Pons (tissue), 1 donor: ENCODE measurements around the gene NCOR2.

Source experiments
- DNase-seq: peaks from one replicate; pipeline ENCODE4 v3.0.0-alpha.2; 2016; ENCODE audit warnings: low spot score

Gene NCOR2

GRCh38 chr12:124576061-124576650 lies 8.7 kb upstream of the NCOR2 start:
- DNase-seq, result no peak

GRCh38 chr12:124573839-124574786 lies 6.7 kb upstream of the NCOR2 start:
- DNase-seq, result no peak

- DNase-seq, result no peak
Observed at GRCh38 chr12:124571556-124571955, 4.1 kb upstream of the NCOR2 start.

- DNase-seq, result no peak
Observed at GRCh38 chr12:124570810-124571209, 3.4 kb upstream of the NCOR2 start.

- DNase-seq, result no peak
Observed at GRCh38 chr12:124569375-124570148, 2.1 kb upstream of the NCOR2 start.

GRCh38 chr12:124568431-124569374 lies 1.3 kb upstream of the NCOR2 start:
- DNase-seq, result peak; percentile 80

GRCh38 chr12:124567673-124568373 lies 411 bp upstream of the NCOR2 start:
- DNase-seq, result peak; percentile 89

GRCh38 chr12:124566161-124566996 lies 1.0 kb downstream of the NCOR2 start:
- DNase-seq, result peak; percentile 87

- no peak for DNase-seq
Observed at GRCh38 chr12:124565656-124566160, 1.7 kb downstream of the NCOR2 start.

DNA sequence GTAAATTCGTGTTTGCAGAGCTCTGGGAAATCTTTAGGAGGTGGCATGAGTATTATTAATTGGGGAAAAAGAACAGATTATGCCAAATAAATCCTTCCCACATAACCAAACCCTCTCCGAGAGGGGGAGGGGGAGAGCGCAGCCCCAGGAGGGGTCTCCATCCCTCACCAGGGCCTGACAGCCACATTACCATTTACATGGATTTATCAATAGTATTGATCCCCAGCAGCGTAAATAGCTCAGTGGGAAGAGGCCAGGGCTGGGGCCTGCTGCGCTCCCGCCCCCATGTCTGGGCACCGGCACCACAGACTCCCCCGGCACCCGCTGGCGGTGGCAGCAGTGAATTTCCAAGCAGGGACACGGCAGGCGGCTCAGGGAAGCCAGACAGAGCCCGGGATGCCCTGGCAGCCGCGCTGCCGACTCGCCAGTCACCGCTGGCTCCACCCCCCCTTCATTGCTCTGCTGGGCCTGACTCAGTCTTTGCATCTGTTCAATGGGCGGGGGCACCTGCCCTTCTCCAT lies 2.4 kb downstream of the NCOR2 start:
- DNase-seq, result no peak

DNA sequence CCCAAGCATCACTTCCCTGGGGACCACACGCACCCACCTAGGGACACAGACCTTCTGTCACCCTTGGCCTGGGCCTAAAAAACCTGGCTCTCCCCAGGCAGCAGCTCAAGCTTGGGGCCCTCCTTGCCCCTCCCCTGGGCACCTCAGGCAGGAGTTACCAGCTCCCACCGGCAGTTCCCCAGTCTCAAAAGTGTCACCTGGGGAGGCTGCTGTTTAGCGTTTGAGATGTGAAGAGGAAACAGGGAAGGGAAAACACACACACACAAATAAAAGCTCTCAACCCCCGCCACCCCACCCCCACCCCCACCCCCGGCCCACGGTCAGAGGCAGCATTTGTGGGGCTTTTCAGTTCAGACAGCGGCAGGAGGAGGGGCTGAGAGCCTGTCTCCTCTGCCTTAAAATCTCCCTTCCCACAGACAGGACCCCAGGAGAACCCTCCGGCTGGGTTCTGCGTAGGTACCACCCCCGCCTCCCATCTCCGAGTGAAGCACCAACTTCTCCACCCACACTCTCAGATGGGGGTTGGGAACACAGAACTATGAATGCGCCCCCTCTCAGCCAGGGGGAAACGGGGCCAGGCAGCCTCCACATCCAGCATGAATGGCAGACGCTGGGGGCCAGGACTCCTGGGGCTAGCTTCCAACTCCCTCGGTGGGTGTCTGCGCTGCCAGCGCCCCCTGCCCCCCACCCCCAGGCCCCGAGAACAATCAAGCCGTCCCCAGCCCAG lies 3.0 kb downstream of the NCOR2 start:
- DNase-seq, result no peak

- no peak for DNase-seq
Observed at GRCh38 chr12:124563809-124564208, 3.6 kb downstream of the NCOR2 start.

- no peak for DNase-seq
Observed at GRCh38 chr12:124563401-124563800, 4.0 kb downstream of the NCOR2 start.

DNA sequence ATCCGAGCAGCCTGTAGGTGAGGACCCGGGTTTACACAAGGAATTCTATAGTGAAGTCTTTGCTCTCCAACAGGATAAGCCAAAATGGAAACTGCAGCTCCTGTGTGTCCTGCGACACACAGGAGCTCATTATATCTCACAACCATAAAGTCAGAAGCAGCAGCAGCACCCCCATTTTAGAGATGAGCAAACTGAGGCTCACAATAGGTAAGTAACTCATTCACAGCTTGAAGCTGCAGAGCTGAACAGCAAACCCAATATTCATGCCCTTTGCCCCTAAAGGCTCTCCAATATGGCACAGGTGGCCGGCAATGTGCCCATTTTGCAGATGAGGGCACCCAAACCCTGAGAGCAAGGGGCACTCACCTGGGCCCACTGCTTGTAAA lies 4.6 kb downstream of the NCOR2 start:
- no peak for DNase-seq

DNA sequence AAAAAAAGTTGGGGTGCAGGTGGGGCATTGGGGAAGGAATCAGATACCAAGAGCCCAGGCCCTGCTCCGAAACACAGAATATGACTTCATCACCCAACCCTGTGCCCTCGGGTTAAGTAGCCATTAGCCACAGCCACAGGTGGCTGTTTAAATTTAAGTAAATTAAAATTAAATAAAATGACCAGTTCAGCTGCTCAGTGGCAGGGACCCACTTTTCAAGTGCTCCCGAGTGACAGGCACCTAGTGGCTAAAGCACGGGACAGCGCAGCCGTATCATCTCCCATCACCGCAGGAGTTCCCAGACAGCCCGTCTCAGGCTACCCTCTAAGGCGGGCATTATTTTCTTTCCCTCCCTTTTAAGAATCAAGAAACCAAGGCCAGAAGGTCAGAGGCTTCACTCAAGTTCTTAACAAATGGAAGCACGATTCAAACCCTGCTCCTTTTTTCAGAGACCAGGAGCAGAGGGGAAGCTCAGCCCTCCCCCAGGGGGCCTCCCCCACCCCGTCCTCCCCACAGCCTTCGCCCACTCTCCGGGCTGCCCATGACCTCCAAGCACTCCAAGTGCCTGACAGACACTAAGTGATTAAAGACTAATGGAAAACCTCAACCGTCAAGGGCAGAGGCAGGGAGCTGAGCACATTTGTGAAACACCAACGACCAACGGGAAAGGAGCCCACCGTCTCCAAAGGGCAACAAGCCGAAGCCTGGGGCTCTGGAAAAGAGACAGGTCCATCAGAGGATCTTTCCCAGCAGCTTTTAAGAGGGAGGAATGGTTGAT lies 5.2 kb downstream of the NCOR2 start:
- no peak for DNase-seq

GRCh38 chr12:124561231-124561630 lies 6.2 kb downstream of the NCOR2 start:
- no peak for DNase-seq

DNA sequence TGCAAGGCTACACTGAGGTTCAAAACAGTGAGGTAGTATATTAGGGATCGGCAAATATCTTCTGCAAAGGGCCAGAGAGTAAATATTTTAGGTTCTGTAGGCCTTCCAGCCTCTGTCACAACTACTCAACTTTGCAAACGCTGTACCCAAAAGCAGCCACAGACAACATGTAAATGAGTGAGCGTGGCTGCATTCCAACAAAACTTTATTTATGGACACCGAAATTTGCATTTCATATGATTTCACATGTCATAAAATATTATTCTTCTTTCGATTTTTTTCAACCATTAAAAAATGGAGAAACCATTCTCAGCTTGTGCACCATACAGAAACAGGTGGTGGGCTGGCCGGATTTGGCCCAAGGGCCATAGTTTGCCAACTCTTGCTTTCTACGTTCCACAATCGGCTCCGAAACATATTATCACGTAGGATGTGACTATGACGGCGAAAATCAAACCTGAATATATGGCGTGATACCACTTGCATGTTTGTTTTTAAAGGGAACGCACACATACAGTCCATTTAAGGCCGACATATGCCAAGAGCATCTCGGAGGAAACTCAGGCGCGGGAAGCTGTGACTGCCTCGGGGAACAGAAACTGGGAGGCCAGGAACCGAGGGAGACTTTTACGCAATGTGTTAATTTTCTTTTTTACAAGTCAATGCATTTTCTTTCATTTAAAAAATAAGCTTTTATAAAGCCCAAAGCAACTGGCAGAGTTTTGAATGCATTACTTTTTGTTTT lies 7.1 kb downstream of the NCOR2 start:
- no peak for DNase-seq
